Measurements from ENCODE around the gene BCAT1. TPM values are rescaled to one million over a fixed set of nuclear protein-coding genes. Genes with fewer than 3 reads are reported as not detected.
"Not testable (repeated sequence)": the region's sequence is repeated elsewhere in the genome, so short reads cannot be mapped to it uniquely, and the experiment has no call there.

BCAT1 gene
- polyA plus RNA-seq, 3 donors from 2014 or later, result 0.10 to 0.20 TPM; not detected in 1

GRCh38 chr12:24839268-24839791 is 109.6 kb downstream of the BCAT1 start:
- Mint-ChIP-seq H3K4me1 (peaks cover 4 to 7% of the 10 kb centered on the region in 2 donors), H3K27me3 (ENCODE audit: low read depth in 3 of 3) (peaks cover 0 to 6% (median 5%) of the 10 kb centered on the region in 3 donors), H3K27ac (peak overlapping the region in 1 of 6 donors; percentile 26), H3K4me3 (peak overlapping the region in 1 of 5 donors; percentile 68), H3K9me3 (no peaks in the 10 kb centered on the region), H3K36me3 (no peaks in the 10 kb centered on the region)
- DNase-seq, result peak in 1 of 3 donors; percentile 11

GRCh38 chr12:24838531-24838950 is 110.4 kb downstream of the BCAT1 start:
- H3K36me3 Mint-ChIP-seq, result no peaks in the 10 kb centered on the region
- H3K27me3 Mint-ChIP-seq (ENCODE audit: low read depth in 3 of 3), result peaks cover 0 to 6% (median 5%) of the 10 kb centered on the region in 3 donors
- H3K4me1 Mint-ChIP-seq, result peaks cover 4 to 7% of the 10 kb centered on the region in 2 donors
- no peaks in the 10 kb centered on the region for H3K9me3 Mint-ChIP-seq
- peak overlapping the region in 1 of 6 donors; percentile 7 for H3K27ac Mint-ChIP-seq
- H3K4me3 Mint-ChIP-seq, result peak overlapping the region in 1 of 5 donors; percentile 11
- DNase-seq, result peak in 1 of 3 donors; percentile 19

- no peak for DNase-seq
- H3K4me3 Mint-ChIP-seq, result no peak overlapping the region
- no peak overlapping the region for H3K27ac Mint-ChIP-seq
- no peaks in the 10 kb centered on the region for H3K9me3 Mint-ChIP-seq
- H3K27me3 Mint-ChIP-seq (ENCODE audit: low read depth in 3 of 3), result peaks cover 2 to 6% (median 3%) of the 10 kb centered on the region in 3 donors
- peaks cover 4 to 7% of the 10 kb centered on the region in 2 donors for H3K4me1 Mint-ChIP-seq
- no peaks in the 10 kb centered on the region for H3K36me3 Mint-ChIP-seq
Observed at GRCh38 chr12:24835377-24835776, 113.5 kb downstream of the BCAT1 start.

GRCh38 chr12:24833513-24833912 is 115.4 kb downstream of the BCAT1 start:
- Mint-ChIP-seq H3K4me1 (peaks cover 2 to 5% of the 10 kb centered on the region in 2 donors), H3K4me3 (no peak overlapping the region), H3K27me3 (ENCODE audit: low read depth in 3 of 3) (peaks cover 0 to 4% (median 4%) of the 10 kb centered on the region in 3 donors), H3K9me3 (no peaks in the 10 kb centered on the region), H3K36me3 (no peaks in the 10 kb centered on the region), H3K27ac (no peak overlapping the region)
- DNase-seq, result no peak

- Mint-ChIP-seq H3K9me3 (no peaks in the 10 kb centered on the region), H3K27me3 (ENCODE audit: low read depth in 3 of 3) (peaks cover 0 to 2% (median 0%) of the 10 kb centered on the region in 3 donors), H3K36me3 (no peaks in the 10 kb centered on the region), H3K4me3 (no peak overlapping the region), H3K4me1 (no peaks in the 10 kb centered on the region), H3K27ac (no peak overlapping the region)
- DNase-seq, result no peak
Observed at GRCh38 chr12:24823808-24824515, 124.9 kb downstream of the BCAT1 start.

GRCh38 chr12:24822121-24822899 is 126.6 kb downstream of the BCAT1 start:
- no peak for DNase-seq
- Mint-ChIP-seq H3K27me3 (ENCODE audit: low read depth in 3 of 3) (no peaks in the 10 kb centered on the region), H3K27ac (no peak overlapping the region), H3K36me3 (no peaks in the 10 kb centered on the region), H3K9me3 (no peaks in the 10 kb centered on the region), H3K4me1 (no peaks in the 10 kb centered on the region), H3K4me3 (no peak overlapping the region)

- H3K4me3 Mint-ChIP-seq, result no peak overlapping the region
- H3K36me3 Mint-ChIP-seq, result no peaks in the 10 kb centered on the region
- H3K27me3 Mint-ChIP-seq (ENCODE audit: low read depth in 3 of 3), result no peaks in the 10 kb centered on the region
- no peak for DNase-seq
- no peaks in the 10 kb centered on the region for H3K9me3 Mint-ChIP-seq
- no peak overlapping the region for H3K27ac Mint-ChIP-seq
- H3K4me1 Mint-ChIP-seq, result no peaks in the 10 kb centered on the region
Observed at GRCh38 chr12:24821691-24822090, 127.2 kb downstream of the BCAT1 start.

- Mint-ChIP-seq H3K4me3 (no peak overlapping the region), H3K27me3 (ENCODE audit: low read depth in 3 of 3) (no peaks in the 10 kb centered on the region), H3K36me3 (no peaks in the 10 kb centered on the region), H3K27ac (peak overlapping the region in 1 of 6 donors; percentile 42), H3K4me1 (peaks cover 0 to under 1% of the 10 kb centered on the region in 2 donors), H3K9me3 (no peaks in the 10 kb centered on the region)
- no peak for DNase-seq
Observed at GRCh38 chr12:24820872-24821271, 128.0 kb downstream of the BCAT1 start.

- no peak overlapping the region for H3K4me3 Mint-ChIP-seq
- peaks cover 0 to 2% (median 0%) of the 10 kb centered on the region in 3 donors for H3K27me3 Mint-ChIP-seq (ENCODE audit: low read depth in 3 of 3)
- H3K36me3 Mint-ChIP-seq, result no peaks in the 10 kb centered on the region
- no peaks in the 10 kb centered on the region for H3K9me3 Mint-ChIP-seq
- H3K27ac Mint-ChIP-seq, result no peak overlapping the region
- no peak for DNase-seq
- peaks cover 15 to 22% of the 10 kb centered on the region in 2 donors for H3K4me1 Mint-ChIP-seq
Observed at GRCh38 chr12:24818351-24818750, 130.6 kb downstream of the BCAT1 start.

GRCh38 chr12:24815114-24815423 is 133.8 kb downstream of the BCAT1 start:
- Mint-ChIP-seq H3K4me1 (peaks cover 15 to 22% of the 10 kb centered on the region in 2 donors), H3K27me3 (ENCODE audit: low read depth in 3 of 3) (peaks cover 0 to 2% (median 0%) of the 10 kb centered on the region in 3 donors), H3K4me3 (peak overlapping the region; percentile 79 to 92 (median 88)), H3K36me3 (no peaks in the 10 kb centered on the region), H3K27ac (peak overlapping the region; percentile 72 to 89 (median 84)), H3K9me3 (no peaks in the 10 kb centered on the region)
- DNase-seq, result no peak

- Mint-ChIP-seq H3K27me3 (ENCODE audit: low read depth in 3 of 3) (peaks cover 0 to 2% (median 0%) of the 10 kb centered on the region in 3 donors), H3K36me3 (no peaks in the 10 kb centered on the region), H3K27ac (peak overlapping the region; percentile 72 to 89 (median 84)), H3K9me3 (no peaks in the 10 kb centered on the region), H3K4me1 (peaks cover 15 to 22% of the 10 kb centered on the region in 2 donors), H3K4me3 (peak overlapping the region; percentile 79 to 92 (median 88))
- DNase-seq, result peak; percentile 12 to 14 (median 13)
Observed at GRCh38 chr12:24814379-24815113, 134.4 kb downstream of the BCAT1 start.

GRCh38 chr12:24810378-24810777 is 138.5 kb downstream of the BCAT1 start:
- Mint-ChIP-seq H3K4me3 (no peak overlapping the region), H3K27ac (no peak overlapping the region), H3K9me3 (peaks cover 0 to 3% (median 0%) of the 10 kb centered on the region in 6 donors), H3K4me1 (peaks cover 12 to 16% of the 10 kb centered on the region in 2 donors), H3K27me3 (ENCODE audit: low read depth in 3 of 3) (peaks cover 0 to 2% (median 0%) of the 10 kb centered on the region in 3 donors), H3K36me3 (no peaks in the 10 kb centered on the region)
- no peak for DNase-seq

GRCh38 chr12:24809306-24809705 is 139.6 kb downstream of the BCAT1 start:
- H3K9me3 Mint-ChIP-seq; H3K27ac Mint-ChIP-seq; H3K27me3 Mint-ChIP-seq (ENCODE audit: low read depth in 3 of 3); H3K4me1 Mint-ChIP-seq; H3K36me3 Mint-ChIP-seq; DNase-seq; H3K4me3 Mint-ChIP-seq: not testable (repeated sequence)

Measured in immature natural killer cell (primary cell).